Right cardiac atrium (tissue), 5 donors: ENCODE data around the gene BMP7. TPM values are rescaled to one million over a fixed set of nuclear protein-coding genes. Genes with fewer than 3 reads are reported as not detected.
A peak's percentile ranks its signal among the peaks of the same experiment; 100 is the strongest.

Experiments
- ATAC-seq, 2 donors: fragments of 200-7000 bp; cut with Tn5 transposase; one replicate each; pipeline versions ENCODE4 v1.8.0 to v1.9.1; 2020; ENCODE audit warnings: moderate library complexity in 2 of 2, mild to moderate bottlenecking in 1 of 2
- DNase-seq, 3 donors: peaks; one replicate each; pipeline ENCODE4 v3.0.0-alpha.2; 2020
- H3K27ac ChIP-seq: one replicate; pipeline ENCODE4 v1.5.1; 2013; ENCODE audit warnings: mild to moderate bottlenecking, low read length, control low read depth, moderate library complexity
- H3K27me3 ChIP-seq: one replicate; pipeline ENCODE4 v1.6.1; 2013; ENCODE audit not compliant: control insufficient read depth, insufficient read depth
- H3K4me1 ChIP-seq: one replicate; pipeline ENCODE4 v1.6.1; 2013; ENCODE audit warnings: low read length; ENCODE audit not compliant: control insufficient read depth, insufficient read depth
- H3K4me3 ChIP-seq: one replicate; pipeline ENCODE4 v1.5.1; 2013; ENCODE audit warnings: low read length, control low read depth
- H3K9me3 ChIP-seq: one replicate; pipeline ENCODE4 v1.6.1; 2013; ENCODE audit warnings: low read length; ENCODE audit not compliant: control insufficient read depth
- WGBS: extraction: QIAGEN DNeasy Blood & Tissue Kit; methylation state at CpG from one replicate; pipeline ENCODE4 v1.1.7; 2013; 5-methylcytosine and 5-hydroxymethylcytosine counted together
- intact Hi-C, 4 donors: fragments of 100-400 bp; cut with DNase I; formaldehyde crosslinking; loops; one replicate each; pipeline versions ENCODE4 v1.11.0 to v1.14.0; 2022 to 2023
- polyA plus RNA-seq: library from polyadenylated mRNA; stranded (reverse); fragments of 200-250 nt; gene quantifications from one replicate; pipeline ENCODE4 v1.2.3, GENCODE V29; 2013
- total RNA-seq, 4 donors: library from RNA; stranded (reverse); fragmentation: NEBNext Ultra II Directional; extraction: Animal tissue kit (Norgen Biotek cat#: 25700); gene quantifications; one replicate each; pipeline ENCODE4 v1.2.1, GENCODE V29; 2021
- donor health status: healthy with polysubstance abuse.
- donor health status: DM: no; HTN: yes; CAD: no.
- donor health status: DM: no; HTN: no; CAD: no.
- donor health status: DM: no; HTN: yes; CAD: no; lungs with severe emphysema.
- donor health status: DM: yes; HTN: yes; CAD: no.

BMP7 gene
- total and polyA plus RNA-seq, 5 donors, result 22.4 to 39.4 (median 29.7) TPM

DNA sequence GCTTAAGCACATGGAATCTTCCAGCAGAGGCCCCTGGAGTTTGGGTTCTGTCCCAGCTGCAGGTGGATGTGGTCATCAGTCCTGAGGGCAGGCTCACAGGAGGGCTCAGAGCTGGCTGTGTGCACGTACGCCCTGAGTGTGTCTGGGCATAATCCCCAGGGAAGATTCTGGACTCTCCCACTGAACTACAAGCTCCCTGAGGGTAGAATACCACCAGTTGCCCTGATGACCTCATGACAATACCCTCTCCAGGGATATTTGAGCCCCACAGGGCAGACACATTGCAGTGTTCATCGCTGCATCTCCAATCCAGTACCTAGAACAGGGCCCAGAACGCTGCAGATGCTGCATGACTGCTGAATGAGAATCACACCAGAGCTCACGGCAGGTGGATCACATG, 92.5 kb downstream of the BMP7 start:
- no peaks in the 10 kb centered on the region for H3K4me1 ChIP-seq
- ATAC-seq (no peak), DNase-seq (no peak)
- H3K9me3 ChIP-seq, result no peaks in the 10 kb centered on the region
- WGBS, result 80% methylated on average over 5 of the region's 5 CpGs
- no peak overlapping the region for H3K27ac ChIP-seq
- intact Hi-C loops, result no loop called here
- H3K27me3 ChIP-seq, result no peaks in the 10 kb centered on the region
- H3K4me3 ChIP-seq, result no peak overlapping the region

DNA sequence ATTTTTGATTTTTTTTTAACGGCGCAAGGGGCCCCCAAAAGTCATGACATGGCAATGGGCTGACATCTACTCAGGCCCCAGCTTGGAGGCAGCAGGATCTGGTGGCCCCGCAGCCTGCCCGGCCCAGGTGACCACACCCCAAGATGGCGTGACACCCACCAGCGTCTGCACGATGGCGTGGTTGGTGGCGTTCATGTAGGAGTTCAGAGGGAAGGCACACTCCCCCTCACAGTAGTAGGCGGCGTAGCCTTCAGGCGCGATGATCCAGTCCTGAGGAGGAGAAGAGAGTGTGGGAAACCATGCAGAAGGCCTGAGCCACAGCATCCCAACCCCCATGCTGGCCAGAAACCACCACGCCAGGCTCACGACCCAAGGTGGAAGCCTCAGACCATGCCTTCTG, 93.4 kb downstream of the BMP7 start:
- ATAC-seq, result no peak
- 87% methylated on average over 15 of the region's 15 CpGs for WGBS

DNA sequence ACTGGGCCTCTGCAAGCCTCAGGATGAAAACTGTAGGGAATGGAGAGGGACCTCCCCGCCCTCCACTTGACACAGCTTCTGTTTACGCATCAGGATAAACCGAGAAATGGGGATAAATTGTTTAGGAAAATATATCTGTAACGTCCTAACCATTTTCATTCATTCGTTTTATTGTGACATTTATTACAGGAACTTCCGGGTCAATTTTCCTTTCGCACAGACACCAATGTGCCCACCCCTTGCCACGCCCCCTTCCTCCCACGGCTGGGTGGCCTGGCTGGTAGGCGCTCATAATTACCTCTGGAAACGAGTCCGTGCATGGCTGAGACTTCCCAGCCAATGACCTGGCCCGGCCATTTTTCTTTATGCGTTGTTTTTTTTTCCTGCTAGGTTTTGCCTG, 96.1 kb downstream of the BMP7 start:
- Histone ChIP-seq H3K4me3 (no peak overlapping the region), H3K4me1 (no peaks in the 10 kb centered on the region), H3K9me3 (no peaks in the 10 kb centered on the region), H3K27ac (no peak overlapping the region), H3K27me3 (no peaks in the 10 kb centered on the region)
- DNase-seq (no peak), ATAC-seq (no peak)
- 78% methylated on average over 14 of the region's 14 CpGs for WGBS
- intact Hi-C loops, result no loop called here

More for the DNA sequence above, 93.4 kb downstream of the BMP7 start:
- Histone ChIP-seq H3K9me3 (no peaks in the 10 kb centered on the region), H3K4me1 (no peaks in the 10 kb centered on the region), H3K27me3 (no peaks in the 10 kb centered on the region), H3K4me3 (no peak overlapping the region), H3K27ac (no peak overlapping the region)
- intact Hi-C loops, result no loop called here
- no peak for DNase-seq

DNA sequence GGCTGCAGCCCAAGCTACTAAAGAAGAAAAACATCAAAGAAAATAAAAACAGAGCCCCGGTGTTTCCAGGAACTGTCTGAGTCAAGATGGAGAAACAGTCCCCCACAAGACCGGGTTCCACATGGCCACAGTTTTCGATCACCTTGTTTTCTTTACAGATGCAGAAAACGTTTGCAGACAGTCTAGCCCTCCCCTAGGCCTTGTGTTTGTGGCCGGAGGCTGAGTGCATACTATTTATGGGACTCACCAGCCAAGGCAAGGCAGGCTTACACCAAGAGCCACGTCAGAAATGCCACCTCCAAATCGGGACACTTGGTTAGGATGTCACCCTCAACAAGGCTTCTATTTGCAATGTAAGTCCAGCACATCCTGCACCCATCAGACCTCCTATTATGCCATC, 97.3 kb downstream of the BMP7 start:
- intact Hi-C loops, result loop anchor here in 2 of 4 donors (10.0 kb wide), 1 partner anchor 96 kb away; the partner anchor contains the start of gene BMP7 (in 2 of the 2)

DNA sequence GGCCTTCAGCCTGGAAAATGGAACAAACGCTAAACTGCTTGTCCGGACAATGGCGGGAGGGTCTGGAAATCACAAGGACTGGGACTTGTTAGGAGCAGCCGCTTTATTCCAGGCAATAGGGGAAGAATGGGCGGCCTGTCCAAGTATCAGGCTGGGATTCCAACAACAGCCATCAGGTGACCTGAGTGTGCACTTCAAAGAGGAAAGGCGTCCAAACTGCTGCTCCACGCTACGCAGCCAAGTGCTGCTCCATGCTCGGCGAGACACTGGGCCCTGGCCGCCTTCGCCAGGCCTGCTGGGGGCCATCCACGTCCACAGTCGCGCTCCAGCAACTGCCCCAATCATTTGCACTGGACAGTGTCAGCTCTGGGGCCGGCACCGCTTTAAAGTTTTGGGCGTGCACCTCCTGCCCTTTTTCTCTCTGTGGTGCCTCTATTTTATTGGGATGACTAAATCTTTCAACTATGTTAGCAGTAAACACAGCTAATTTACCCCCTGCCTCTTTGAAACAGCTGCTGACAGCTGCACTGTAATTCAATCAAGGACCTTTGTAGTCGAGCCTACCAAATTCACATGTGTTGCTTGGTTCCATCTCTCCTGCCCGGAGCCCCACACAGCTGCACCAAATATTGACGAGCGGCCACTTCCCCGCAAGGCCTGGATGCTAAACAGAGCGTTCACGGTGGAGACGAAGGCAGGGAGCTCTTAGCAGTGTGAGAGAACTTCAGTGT, 98.3 kb downstream of the BMP7 start:
- Histone ChIP-seq H3K4me1 (no peaks in the 10 kb centered on the region), H3K9me3 (no peaks in the 10 kb centered on the region), H3K27ac (peak overlapping the region; percentile 62), H3K27me3 (no peaks in the 10 kb centered on the region), H3K4me3 (no peak overlapping the region)
- intact Hi-C loops, result loop anchor here in 2 of 4 donors (10.0 kb wide), 1 partner anchor 97 kb away; the partner anchor contains the start of gene BMP7 (in 2 of the 2)
- WGBS, result 48% methylated on average over 26 of the region's 26 CpGs
- peak; percentile 53 to 70 for ATAC-seq
- peak in 2 of 3 donors; percentile 56 to 72 for DNase-seq

More for the DNA sequence above, 97.3 kb downstream of the BMP7 start:
- Histone ChIP-seq H3K27ac (no peak overlapping the region), H3K9me3 (no peaks in the 10 kb centered on the region), H3K4me3 (no peak overlapping the region), H3K27me3 (no peaks in the 10 kb centered on the region), H3K4me1 (no peaks in the 10 kb centered on the region)
- ATAC-seq, result no peak
- 65% methylated on average over 7 of the region's 7 CpGs for WGBS
- DNase-seq, result no peak

DNA sequence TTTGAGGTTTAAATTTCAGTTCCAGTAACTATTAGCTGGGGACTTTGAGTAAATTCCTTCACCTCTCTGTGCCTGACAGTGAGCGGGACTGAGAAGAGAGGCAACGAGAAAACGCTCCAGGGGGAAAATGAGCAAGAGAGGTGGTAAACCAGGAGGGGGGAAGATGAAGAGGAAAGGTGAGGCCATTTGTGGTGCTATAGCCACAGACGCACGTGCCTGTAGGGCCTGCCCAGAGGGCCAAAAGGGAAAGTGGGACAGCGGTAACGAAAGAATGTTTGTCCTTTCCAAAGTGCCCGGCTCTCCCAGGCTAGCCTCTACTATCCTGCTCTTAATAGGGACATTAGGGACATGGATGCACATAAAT, 99.2 kb downstream of the BMP7 start:
- H3K4me3 ChIP-seq, result no peak overlapping the region
- H3K27ac ChIP-seq, result peak overlapping the region; percentile 62

DNA sequence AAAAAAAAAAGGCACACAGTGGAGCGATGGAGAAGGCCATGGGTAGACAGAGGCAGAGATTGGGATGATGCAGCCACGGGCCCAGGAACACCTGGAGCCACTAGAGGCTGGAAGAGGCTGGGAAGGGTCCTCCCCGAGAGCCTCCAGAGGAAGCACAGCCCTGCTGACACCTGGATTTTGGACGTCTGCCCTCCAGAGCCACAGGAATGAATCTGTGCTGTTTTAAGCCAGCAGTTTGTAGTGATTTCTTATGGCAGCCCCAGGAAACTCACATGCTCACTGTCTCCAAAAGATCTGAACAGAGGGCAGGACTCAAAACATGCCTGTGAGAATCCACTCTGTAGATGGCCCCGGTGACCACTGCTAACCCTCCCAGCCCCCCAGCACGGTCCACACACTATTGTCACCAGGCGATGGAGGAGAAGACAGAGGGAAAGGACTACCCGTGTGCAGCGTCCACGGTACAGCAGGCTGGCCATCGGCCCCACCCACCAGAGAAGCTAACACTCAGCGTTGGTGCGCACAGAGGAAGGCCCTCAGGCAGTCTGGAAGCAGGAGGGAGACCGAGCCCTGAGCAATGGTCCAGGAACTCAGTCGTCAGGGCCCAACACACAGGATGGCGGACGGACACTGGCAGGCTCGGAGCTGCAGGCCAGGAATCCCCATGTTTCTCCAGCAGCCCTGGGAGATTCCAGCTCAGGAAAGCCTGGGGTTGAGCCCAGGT, 99.7 kb downstream of the BMP7 start:
- 83% methylated on average over 18 of the region's 18 CpGs for WGBS
- Histone ChIP-seq H3K4me3 (no peak overlapping the region), H3K27ac (no peak overlapping the region), H3K4me1 (no peaks in the 10 kb centered on the region), H3K27me3 (no peaks in the 10 kb centered on the region), H3K9me3 (no peaks in the 10 kb centered on the region)
- intact Hi-C loops, result loop anchor here in 2 of 4 donors (10.0 kb wide), 1 partner anchor 98 kb away; the partner anchor contains the start of gene BMP7 (in 2 of the 2)
- ATAC-seq (peak; percentile 9 to 17), DNase-seq (no peak)

More for the DNA sequence above, 99.2 kb downstream of the BMP7 start:
- no peaks in the 10 kb centered on the region for H3K9me3 ChIP-seq
- H3K4me1 ChIP-seq, result no peaks in the 10 kb centered on the region
- ATAC-seq (no peak), DNase-seq (no peak)
- intact Hi-C loops, result loop anchor here in 2 of 4 donors (10.0 kb wide), 1 partner anchor 98 kb away; the partner anchor contains the start of gene BMP7 (in 2 of the 2)
- WGBS, result 83% methylated on average over 8 of the region's 8 CpGs
- no peaks in the 10 kb centered on the region for H3K27me3 ChIP-seq

DNA sequence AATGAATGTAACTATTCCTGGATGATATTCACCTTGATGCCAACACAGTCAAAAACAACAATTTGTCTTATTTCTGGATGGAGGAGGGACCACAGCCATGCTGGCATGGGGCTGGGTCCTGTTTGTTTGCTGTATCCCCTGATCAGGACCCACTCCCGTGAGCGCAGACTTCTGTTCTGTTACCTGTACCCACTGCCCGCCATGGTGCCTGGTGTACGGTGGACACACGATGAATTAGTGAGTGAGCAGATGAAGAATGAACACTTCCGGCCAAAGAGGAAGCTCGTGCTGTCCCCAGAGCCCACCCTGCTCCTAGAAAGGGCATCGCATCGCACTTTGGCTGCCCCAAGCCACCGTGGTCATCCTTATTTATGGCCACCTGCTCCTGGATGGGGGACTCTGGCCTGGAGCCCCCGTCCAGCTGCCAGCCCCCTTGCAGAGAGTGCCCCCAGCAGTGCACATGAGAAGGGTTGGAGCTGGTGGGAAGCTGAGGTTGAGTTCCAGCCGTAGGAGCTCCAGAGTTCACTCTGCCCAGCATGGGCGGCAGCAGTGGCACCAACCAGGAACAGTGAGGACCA, 100.9 kb downstream of the BMP7 start:
- intact Hi-C loops, result loop anchor here in 2 of 4 donors (10.0 kb wide), 1 partner anchor 99 kb away; the partner anchor contains the start of gene BMP7 (in 2 of the 2)
- Histone ChIP-seq H3K4me3 (no peak overlapping the region), H3K27me3 (no peaks in the 10 kb centered on the region), H3K4me1 (no peaks in the 10 kb centered on the region), H3K9me3 (no peaks in the 10 kb centered on the region), H3K27ac (no peak overlapping the region)
- 91% methylated on average over 13 of the region's 13 CpGs for WGBS
- ATAC-seq (no peak), DNase-seq (no peak)

DNA sequence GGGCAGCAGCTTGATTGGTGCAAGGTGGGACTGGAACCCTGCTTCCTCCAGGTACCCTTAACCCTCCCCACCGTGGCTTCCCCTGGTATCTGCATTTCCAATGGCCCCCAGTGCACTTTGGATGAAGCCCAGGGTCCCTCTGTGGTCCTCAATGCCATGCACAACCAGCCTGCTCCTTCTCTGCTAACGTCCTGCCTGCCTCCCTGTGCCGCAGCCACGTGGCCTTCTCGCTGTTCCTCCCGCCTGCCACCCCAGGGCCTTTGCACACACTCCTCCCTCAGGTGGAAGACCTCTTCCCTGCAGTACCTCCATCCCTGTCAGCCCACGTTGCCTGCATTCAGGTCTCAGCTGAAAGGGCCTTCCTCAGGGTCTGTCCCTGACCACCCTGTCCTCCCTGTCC, 101.6 kb downstream of the BMP7 start:
- intact Hi-C loops, result loop anchor here in 2 of 4 donors (10.0 kb wide), 1 partner anchor 100 kb away; the partner anchor contains the start of gene BMP7 (in 2 of the 2)
- DNase-seq, result no peak
- WGBS, result 89% methylated on average over 7 of the region's 7 CpGs
- no peak for ATAC-seq
- Histone ChIP-seq H3K27ac (no peak overlapping the region), H3K9me3 (no peaks in the 10 kb centered on the region), H3K4me3 (no peak overlapping the region), H3K27me3 (no peaks in the 10 kb centered on the region), H3K4me1 (no peaks in the 10 kb centered on the region)

DNA sequence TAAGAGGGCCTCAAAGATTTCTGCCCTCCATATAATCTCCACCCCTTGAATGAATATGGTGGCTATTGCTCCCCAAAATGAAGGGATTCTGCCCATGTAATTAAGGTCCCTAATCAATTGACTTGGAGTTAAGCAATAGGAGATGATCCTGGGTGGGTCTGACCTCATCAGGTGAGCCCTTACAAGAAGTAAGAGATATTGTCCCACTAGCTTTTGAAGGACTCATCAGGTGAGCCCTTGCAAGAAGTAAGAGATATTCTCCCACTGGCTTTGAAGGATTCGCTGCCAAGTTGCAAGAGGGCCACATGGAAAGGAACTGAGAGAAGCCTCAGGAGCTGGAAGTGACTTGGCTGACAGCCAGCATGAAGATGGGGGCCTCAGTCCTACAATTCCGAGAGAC, 103.4 kb downstream of the BMP7 start:
- Histone ChIP-seq H3K27ac (no peak overlapping the region), H3K9me3 (no peaks in the 10 kb centered on the region), H3K27me3 (no peaks in the 10 kb centered on the region), H3K4me1 (peaks cover 2% of the 10 kb centered on the region), H3K4me3 (no peak overlapping the region)
- DNase-seq (no peak), ATAC-seq (no peak)
- 65% methylated on average over 2 of the region's 2 CpGs for WGBS
- intact Hi-C loops, result loop anchor here in 2 of 4 donors (10.0 kb wide), 1 partner anchor 102 kb away; the partner anchor contains the start of gene BMP7 (in 2 of the 2)

DNA sequence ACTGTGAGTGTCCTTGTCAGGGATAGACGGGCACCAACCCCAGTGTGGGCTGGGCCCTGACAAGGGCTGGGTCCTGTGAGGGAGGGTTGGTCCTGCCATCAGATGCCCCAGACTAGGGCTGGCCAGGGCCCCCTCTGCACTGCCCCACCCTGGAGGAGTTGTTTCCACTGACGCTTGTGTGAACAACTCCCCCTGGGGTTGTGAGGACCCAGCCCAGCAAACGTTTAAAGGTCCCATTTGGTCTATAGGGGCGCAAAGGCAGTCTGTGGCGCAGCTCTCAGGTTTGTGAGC, 104.1 kb downstream of the BMP7 start:
- Histone ChIP-seq H3K4me3 (no peak overlapping the region), H3K27ac (peak overlapping the region; percentile 87), H3K27me3 (no peaks in the 10 kb centered on the region), H3K4me1 (peaks cover 2% of the 10 kb centered on the region), H3K9me3 (no peaks in the 10 kb centered on the region)
- DNase-seq (no peak), ATAC-seq (peak; percentile 56 to 60)
- intact Hi-C loops, result loop anchor here in 2 of 4 donors (10.0 kb wide), 1 partner anchor 102 kb away; the partner anchor contains the start of gene BMP7 (in 2 of the 2)
- WGBS, result 51% methylated on average over 5 of the region's 5 CpGs
